Inferior parietal cortex (tissue), 1 donor: Measurements from ENCODE around the gene AP3B1.
"Not testable (repeated sequence)": the region's sequence is repeated elsewhere in the genome, so short reads cannot be mapped to it uniquely, and the experiment has no call there.

Experiments used
- DNase-seq: peaks from one replicate; pipeline ENCODE4 v3.0.0-alpha.2; 2016; ENCODE audit errors: extremely low spot score

AP3B1 gene

DNA sequence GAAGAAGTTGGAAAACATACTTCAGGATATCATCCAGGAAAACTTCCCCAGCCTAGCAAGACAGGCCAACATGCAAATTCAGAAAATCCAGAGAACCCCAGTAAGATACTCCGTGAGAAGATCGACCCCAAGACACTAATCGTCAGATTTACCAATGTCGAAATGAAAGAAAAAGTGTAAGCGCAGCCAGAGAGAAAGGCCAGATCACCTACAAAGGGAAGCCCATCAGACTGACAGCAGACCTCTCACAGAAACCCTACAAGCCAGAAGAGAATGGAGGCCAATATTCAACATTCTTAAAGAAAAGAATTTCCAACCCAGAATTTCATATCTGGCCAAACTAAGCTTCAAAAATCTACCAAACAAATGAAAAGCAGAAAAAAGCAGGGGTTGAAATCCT lies 227.8 kb downstream of the AP3B1 start:
- DNase-seq = not testable (repeated sequence)

- no peak for DNase-seq
These were observed 228.8 kb downstream of the AP3B1 start for GRCh38 chr5:78065663-78066062.

- no peak for DNase-seq
These were observed 229.5 kb downstream of the AP3B1 start for GRCh38 chr5:78064941-78065472.

DNA sequence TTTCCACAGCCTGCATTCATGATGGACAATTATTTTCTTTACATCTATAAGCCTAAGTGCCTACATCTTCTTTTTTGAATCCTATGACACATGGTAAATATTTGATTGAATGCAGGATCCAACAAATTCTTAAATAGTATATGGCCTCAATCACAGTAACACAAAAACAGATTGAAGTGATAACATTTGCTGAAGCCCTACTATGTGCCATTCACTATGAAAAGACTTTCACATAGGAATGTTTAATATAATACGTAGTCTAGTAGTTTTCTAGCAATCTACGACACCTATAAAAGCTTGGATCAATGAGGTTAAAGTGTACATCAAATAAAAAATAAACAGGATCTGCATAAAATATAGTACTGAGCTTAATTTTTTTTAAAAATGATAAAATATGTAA lies 231.0 kb downstream of the AP3B1 start:
- DNase-seq = no peak

GRCh38 chr5:78062645-78063044 lies 231.9 kb downstream of the AP3B1 start:
- DNase-seq = no peak

DNA sequence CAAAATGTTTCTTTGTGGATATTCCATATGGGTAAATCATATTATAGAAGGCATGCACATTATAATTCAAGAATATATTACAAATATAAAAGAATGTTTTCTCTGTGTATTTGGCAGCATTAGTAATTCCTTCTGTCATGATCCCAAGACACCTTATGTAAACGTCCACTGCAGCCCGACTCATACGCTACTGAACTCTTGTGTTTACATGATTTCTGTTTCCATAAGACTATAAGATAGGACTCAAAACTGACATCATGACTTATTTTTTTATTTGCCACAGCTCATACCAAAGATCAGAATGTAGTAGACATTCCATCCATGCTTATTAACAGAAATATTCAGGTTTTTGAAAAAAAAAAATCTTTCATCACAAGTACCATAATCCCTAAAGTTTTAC lies 234.1 kb downstream of the AP3B1 start:
- DNase-seq = no peak

GRCh38 chr5:78058625-78059024 lies 235.9 kb downstream of the AP3B1 start:
- DNase-seq = no peak

DNA sequence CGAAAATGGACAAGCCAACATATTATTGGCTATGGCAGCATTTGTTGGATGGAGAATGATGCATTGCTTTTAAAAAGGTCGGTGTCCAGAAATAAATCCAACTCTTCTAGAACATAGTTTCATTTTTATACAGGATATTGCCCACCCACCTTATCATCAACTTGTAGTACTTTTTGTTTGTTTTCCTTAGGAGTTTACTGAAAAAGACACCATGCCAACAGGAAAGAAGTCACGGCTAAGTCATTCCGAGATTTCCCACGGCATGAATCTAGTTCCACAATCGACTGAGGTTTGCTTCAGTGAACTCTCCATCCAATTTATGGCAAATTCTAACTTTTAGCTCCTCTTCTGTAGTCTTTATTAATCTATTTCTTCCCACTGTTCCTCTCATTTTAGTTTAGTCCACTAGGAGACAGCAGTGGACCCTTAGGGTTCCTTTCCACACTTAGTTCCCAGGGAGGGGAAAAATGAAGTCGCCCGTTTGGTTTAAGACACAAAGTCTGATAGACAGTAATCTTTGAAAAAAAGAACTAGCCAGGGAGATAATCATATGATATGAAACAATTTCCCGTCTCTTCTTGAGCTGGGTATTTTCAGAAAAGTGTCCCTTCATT lies 237.5 kb downstream of the AP3B1 start:
- DNase-seq = no peak

DNA sequence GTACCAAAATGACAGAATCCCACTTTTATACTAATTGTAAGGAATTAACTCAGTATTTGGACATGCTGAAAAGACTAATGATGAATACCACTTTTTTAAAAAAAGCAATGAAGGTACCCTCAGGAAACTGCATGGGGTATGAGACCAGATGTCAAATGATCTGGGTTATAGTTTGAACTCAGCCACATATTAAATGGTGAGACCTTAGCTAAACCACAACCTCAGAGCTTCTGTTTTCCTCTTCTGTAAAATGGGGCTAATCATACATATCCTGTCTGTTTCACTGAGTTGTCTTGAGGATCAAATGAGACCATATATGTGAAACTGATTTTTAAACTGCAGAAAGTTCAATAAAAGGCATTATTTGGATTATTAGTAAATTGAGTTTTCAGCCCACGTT lies 238.4 kb downstream of the AP3B1 start:
- no peak for DNase-seq

DNA sequence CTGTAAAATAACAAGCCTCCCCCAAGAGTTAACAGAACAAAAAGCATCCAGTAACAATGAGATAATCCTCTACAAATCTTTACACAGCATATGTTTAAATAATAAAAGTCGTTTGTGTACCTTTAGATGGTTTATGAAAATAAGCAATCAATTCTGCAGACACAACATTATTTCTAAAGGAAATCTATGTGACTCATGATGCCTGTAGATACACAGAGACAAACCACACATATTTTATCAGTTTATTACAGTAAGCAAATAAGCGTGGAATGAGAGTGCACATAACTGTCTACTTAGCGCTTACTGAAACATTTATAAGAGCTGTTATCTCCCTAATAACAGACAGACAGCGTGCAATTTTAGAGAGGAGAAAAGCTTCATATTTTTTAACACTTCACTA lies 243.6 kb downstream of the AP3B1 start:
- no peak for DNase-seq

- not testable (repeated sequence) for DNase-seq
These were observed 247.7 kb downstream of the AP3B1 start for GRCh38 chr5:78046823-78047222.

DNA sequence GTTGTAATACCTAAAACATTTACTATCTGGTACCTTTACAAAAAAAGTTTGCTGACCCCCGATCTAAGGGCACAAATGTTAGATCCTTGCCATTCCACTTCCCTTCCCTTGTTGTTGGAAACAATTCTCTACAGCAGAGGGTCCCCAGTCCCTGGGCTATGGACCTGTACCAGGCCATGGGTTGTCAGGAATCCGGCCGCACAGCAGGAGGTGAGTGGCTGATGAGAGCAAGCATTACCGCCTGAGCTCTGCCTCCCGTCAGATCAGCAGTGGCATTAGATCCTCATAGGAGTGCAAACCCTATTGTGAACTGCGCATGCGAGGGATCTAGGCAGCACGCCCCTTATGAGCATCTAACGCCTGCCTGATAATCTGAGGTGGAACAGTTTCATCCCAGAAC lies 248.5 kb downstream of the AP3B1 start:
- DNase-seq = no peak

DNA sequence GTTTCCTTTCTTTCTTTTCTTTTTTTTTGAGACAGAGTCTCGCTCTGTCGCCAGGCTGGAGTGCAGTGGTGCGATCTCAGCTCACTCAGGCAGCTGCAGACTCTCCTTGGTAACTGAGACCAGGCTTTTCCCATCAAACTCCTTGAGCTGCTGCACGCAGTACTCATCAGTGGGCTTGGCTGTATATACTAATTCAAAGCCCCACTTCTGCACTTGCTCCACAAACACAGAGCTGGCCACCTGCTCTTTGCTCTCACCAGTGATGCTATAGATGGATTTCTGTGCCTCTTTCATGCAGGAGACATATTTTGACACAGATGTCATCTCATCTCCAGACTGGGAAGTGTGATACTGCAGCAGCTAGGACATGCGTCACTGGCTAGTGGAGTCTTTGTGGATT lies 252.7 kb downstream of the AP3B1 start:
- DNase-seq = no peak

- DNase-seq = no peak
These were observed 269.0 kb downstream of the AP3B1 start for GRCh38 chr5:78025540-78025939.

GRCh38 chr5:78019744-78020143 lies 274.8 kb downstream of the AP3B1 start:
- no peak for DNase-seq

GRCh38 chr5:78016863-78017529 lies 277.5 kb downstream of the AP3B1 start:
- DNase-seq = no peak

GRCh38 chr5:78009937-78010527 lies 284.5 kb downstream of the AP3B1 start:
- DNase-seq = no peak

GRCh38 chr5:78008356-78008967 lies 286.0 kb downstream of the AP3B1 start:
- DNase-seq = peak; percentile 84

DNA sequence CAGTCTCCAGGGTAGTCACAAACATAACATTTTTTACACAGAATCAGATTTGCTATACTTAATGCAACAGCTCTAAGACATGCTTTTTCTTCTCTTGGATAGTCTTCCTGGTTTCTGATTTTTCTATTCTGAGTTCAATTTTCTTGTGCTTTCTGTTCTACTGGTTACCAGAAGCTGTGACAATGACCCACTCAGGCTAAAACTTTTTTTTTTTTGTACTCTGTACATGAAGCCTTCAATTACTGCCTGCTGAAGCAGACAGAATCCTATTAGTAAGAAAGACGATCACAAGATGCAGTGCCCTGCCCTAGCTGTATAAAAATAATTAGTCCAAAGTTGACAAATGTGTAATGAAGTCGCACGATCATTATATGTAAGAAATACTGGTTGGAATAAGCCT lies 287.3 kb downstream of the AP3B1 start:
- no peak for DNase-seq

DNA sequence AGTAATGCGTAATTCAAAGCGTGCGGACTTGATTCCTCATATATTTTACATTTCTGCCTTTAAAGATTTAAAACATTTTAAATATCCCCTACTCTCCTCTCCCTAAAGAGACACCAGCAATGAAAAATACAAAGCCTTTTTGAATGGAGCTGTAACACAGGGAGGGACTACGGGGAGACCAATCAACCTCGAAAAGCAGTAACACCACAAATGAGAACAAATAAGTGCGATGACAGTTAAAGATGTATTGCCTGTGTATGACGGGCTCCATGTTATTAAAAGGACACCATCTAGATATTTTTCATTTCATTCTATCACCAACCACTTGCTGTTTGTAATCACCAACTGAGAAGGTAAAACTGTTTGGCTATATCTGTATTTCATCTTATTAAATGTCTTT lies 288.0 kb downstream of the AP3B1 start:
- DNase-seq = no peak

- peak; percentile 60 for DNase-seq
These were observed 289.3 kb downstream of the AP3B1 start for GRCh38 chr5:78005021-78005785.

GRCh38 chr5:78004559-78004958 lies 289.9 kb downstream of the AP3B1 start:
- no peak for DNase-seq
